ENCODE results near the gene SLC25A22.

GRCh38 chr11:803770-804598 is 5.9 kb upstream of the SLC25A22 start:
- TF ChIP-seq CTCF (IDR thresholded peaks at IDR 0.05; ENCODE audit: low read depth, low read length) = no peak
- TF ChIP-seq EZH2phosphoT487 (IDR thresholded peaks at IDR 0.05; ENCODE audit: low read depth) = no peak

All from OCI-LY3 (cell line).